Measurements from ENCODE around the gene TTC19. TPM values are rescaled to one million over a fixed set of nuclear protein-coding genes. Genes with fewer than 3 reads are reported as not detected.

TTC19 gene
- total and polyA plus RNA-seq, 4 donors, result 16.1 to 29.8 (median 24.6) TPM

- TF ChIP-seq REST (IDR thresholded peaks at IDR 0.05) (no peak), TAF1 (conservative IDR thresholded peaks at IDR 0.05) (no peak), SP1 (IDR thresholded peaks at IDR 0.05) (no peak), GABPA (IDR thresholded peaks at IDR 0.05 in 1 of 2, conservative IDR thresholded peaks at IDR 0.05 in 1 of 2) (no peak), RXRA (IDR thresholded peaks at IDR 0.05) (no peak), FOXA2 (IDR thresholded peaks at IDR 0.05) (no peak), NR2F2 (IDR thresholded peaks at IDR 0.05) (no peak), HNF4G (IDR thresholded peaks at IDR 0.05) (no peak), HNF4A (conservative IDR thresholded peaks at IDR 0.05) (no peak), RAD21 (IDR thresholded peaks at IDR 0.05) (no peak), ATF3 (IDR thresholded peaks at IDR 0.05) (no peak), MAX (IDR thresholded peaks at IDR 0.05) (no peak)
Observed at GRCh38 chr17:15963670-15964110, 35.9 kb upstream of the TTC19 start (continued).

- Histone ChIP-seq H3K4me1 (ENCODE audit: control insufficient read depth in 4 of 4, insufficient read depth in 4 of 4, low read length in 3 of 4) (peaks cover 3 to 11% (median 7%) of the 10 kb centered on the region in 4 donors), H3K9me3 (ENCODE audit: control insufficient read depth in 4 of 4, low read length in 3 of 4) (no peaks in the 10 kb centered on the region), H3K9ac (ENCODE audit: low read depth in 1 of 2, low read length in 2 of 2) (no peak overlapping the region), H3K27ac (ENCODE audit: low read depth in 1 of 2, low read length in 2 of 2) (no peak overlapping the region), H3K4me3 (ENCODE audit: low read depth in 1 of 3, low read length in 3 of 3) (no peak overlapping the region), H3K36me3 (ENCODE audit: control insufficient read depth in 4 of 4, insufficient read depth in 3 of 4, low read depth in 1 of 4, low read length in 3 of 4) (no peaks in the 10 kb centered on the region), H3K27me3 (ENCODE audit: control insufficient read depth in 4 of 4, insufficient read depth in 4 of 4, low read length in 3 of 4) (no peaks in the 10 kb centered on the region)
- no peak for DNase-seq (ENCODE audit: low spot score)
- TF ChIP-seq JUND (IDR thresholded peaks at IDR 0.05) (no peak), REST (IDR thresholded peaks at IDR 0.05) (no peak), RAD21 (IDR thresholded peaks at IDR 0.05) (no peak), GABPA (IDR thresholded peaks at IDR 0.05 in 1 of 2, conservative IDR thresholded peaks at IDR 0.05 in 1 of 2) (no peak), SP1 (IDR thresholded peaks at IDR 0.05) (no peak), HNF4A (conservative IDR thresholded peaks at IDR 0.05) (no peak)
- 81% methylated on average over 6 of the region's 6 CpGs for WGBS
Observed at GRCh38 chr17:15965528-15965927, 34.1 kb upstream of the TTC19 start.

All from liver (tissue), 9 donors.